ENCODE data around the gene ACAP3. TPM values are rescaled to one million over a fixed set of nuclear protein-coding genes. Genes with fewer than 3 reads are reported as not detected.

ACAP3 gene
- total RNA-seq, 1 donor from 2014 or later = 105 TPM

DNA sequence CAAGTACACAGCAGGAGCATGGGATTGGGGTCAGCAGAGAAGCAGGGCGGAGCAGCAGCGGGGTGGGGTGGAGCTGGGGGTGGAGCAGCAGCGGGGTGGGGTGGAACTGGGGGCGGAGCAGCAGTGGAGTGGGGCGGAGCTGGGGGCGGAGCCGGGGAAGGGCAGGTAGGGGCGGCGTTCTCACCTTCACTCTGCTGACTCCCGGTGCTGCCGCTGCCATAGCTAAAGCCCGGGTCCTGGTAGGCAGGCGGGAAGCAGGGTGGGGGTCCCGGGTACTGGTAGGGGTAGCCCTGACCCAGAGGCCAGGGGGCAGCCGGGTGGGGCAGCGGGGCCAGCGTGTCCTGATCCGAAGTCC is 30.0 kb upstream of the ACAP3 start:
- no peak for DNase-seq (ENCODE audit: low spot score in 2 of 2)
- Histone ChIP-seq H3K4me1 (no peaks in the 10 kb centered on the region), H3K36me3 (peaks cover 51 to 60% of the 10 kb centered on the region in 2 donors), H3K27ac (no peak overlapping the region), H3K9me3 (no peaks in the 10 kb centered on the region), H3K4me3 (no peak overlapping the region), H3K27me3 (no peaks in the 10 kb centered on the region)
- TF ChIP-seq, protein P1, sequence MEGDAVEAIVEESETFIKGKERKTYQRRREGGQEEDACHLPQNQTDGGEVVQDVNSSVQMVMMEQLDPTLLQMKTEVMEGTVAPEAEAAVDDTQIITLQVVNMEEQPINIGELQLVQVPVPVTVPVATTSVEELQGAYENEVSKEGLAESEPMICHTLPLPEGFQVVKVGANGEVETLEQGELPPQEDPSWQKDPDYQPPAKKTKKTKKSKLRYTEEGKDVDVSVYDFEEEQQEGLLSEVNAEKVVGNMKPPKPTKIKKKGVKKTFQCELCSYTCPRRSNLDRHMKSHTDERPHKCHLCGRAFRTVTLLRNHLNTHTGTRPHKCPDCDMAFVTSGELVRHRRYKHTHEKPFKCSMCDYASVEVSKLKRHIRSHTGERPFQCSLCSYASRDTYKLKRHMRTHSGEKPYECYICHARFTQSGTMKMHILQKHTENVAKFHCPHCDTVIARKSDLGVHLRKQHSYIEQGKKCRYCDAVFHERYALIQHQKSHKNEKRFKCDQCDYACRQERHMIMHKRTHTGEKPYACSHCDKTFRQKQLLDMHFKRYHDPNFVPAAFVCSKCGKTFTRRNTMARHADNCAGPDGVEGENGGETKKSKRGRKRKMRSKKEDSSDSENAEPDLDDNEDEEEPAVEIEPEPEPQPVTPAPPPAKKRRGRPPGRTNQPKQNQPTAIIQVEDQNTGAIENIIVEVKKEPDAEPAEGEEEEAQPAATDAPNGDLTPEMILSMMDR (IDR thresholded peaks at IDR 0.05) = no peak
- intact Hi-C loops (cut with DNase I) = no loop called here

DNA sequence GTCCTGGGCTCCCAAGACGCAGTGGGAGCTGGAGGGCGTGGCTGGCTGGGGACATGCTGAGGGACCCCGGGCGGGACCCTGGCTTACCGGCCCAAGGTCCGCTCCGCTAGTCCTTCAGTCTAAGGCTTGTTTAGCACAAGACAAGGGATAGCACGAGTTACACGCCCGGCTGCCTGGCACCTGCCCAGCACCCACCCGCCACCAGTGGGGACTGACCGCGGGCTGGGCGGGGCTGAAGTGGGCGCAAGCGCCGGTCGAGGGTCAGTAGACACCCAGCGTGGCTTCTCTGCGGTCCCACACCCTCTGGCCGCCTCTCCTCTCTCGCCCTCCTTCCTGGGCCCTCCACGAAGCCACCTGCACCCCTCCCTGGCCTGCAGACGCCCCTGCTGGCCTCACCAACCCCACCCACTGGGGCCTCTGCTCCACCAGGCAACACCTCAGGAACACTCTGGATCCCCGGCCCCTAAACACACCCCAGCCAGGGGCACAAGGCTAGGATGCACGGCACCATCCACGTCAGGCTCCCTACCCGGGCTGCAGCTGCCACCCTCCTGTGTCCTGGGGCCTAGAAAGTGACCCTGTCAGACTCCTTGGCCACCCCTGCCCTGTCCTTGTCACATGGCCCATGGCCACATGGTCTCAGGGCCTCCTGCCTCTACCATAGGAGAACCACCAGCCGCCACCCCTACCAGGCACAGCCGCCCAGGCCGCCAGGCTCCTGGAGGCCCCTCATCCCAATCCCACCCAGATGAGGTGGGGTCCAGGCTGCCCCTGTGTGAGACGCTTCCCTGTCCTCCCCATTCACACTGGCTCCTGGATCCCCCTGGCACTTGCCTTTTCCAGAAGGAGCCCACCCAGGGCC is 29.4 kb upstream of the ACAP3 start:
- H3K4me3 ChIP-seq = no peak overlapping the region
- no peaks in the 10 kb centered on the region for H3K9me3 ChIP-seq
- no peaks in the 10 kb centered on the region for H3K27me3 ChIP-seq
- peaks cover 49 to 60% of the 10 kb centered on the region in 2 donors for H3K36me3 ChIP-seq
- intact Hi-C loops (cut with DNase I) = no loop called here
- TF ChIP-seq, protein P1 (IDR thresholded peaks at IDR 0.05) = no peak
- no peak overlapping the region for H3K27ac ChIP-seq
- H3K4me1 ChIP-seq = no peaks in the 10 kb centered on the region
- DNase-seq (ENCODE audit: low spot score in 2 of 2) = no peak

DNA sequence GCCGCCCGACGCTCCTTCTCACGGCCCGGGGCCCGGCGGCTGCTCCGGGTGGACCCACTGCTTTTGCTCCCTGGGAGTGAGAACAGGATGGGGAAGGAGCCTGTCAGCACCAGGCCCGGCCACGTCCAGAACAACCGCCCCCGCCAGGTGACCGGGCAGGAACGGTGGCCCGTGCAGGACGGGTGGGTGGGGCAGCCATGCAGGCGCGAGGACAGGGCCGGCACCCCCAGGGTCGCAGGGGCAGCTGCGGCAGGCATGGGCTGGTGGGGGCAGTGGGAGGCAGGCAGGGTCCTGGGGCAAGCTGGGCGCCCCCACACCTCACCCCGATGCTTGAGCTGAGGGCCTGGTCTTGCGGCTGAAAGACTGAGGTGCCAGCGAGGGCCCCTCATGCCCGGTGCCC is 28.7 kb upstream of the ACAP3 start:
- Histone ChIP-seq H3K27ac (no peak overlapping the region), H3K27me3 (no peaks in the 10 kb centered on the region), H3K4me1 (no peaks in the 10 kb centered on the region), H3K4me3 (no peak overlapping the region), H3K36me3 (peaks cover 42 to 55% of the 10 kb centered on the region in 2 donors), H3K9me3 (no peaks in the 10 kb centered on the region)
- intact Hi-C loops (cut with DNase I) = no loop called here
- DNase-seq (ENCODE audit: low spot score in 2 of 2) = no peak
- TF ChIP-seq, protein P1 (IDR thresholded peaks at IDR 0.05) = no peak

DNA sequence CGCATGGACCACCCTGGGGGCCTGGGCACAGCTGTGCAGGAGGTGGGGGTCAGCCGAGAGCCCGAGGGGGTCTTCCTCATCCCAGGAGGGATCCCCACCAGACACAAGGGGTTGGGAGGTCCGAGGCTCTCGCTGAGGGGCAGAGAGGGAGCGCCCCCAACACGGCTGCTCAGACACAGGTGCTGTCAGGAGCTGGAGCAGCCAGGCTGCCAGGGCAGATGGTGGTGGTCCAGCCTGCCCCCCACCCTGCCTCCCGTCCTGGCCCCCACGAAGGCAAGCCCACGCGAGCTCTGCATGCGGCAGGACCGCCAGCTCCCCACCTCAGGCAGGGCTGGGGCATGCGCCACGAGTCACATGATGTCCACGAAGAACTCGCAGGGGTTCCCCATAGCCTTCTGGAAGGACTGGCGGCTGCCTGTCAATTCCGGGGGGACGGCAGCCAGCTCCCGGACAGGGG is 28.1 kb upstream of the ACAP3 start:
- DNase-seq (ENCODE audit: low spot score in 2 of 2) = no peak
- peaks cover 42 to 49% of the 10 kb centered on the region in 2 donors for H3K36me3 ChIP-seq

GRCh38 chr1:1335283-1335682 is 27.6 kb upstream of the ACAP3 start:
- Histone ChIP-seq H3K36me3 (peaks cover 40 to 45% of the 10 kb centered on the region in 2 donors), H3K27me3 (no peaks in the 10 kb centered on the region), H3K27ac (no peak overlapping the region), H3K9me3 (no peaks in the 10 kb centered on the region), H3K4me1 (no peaks in the 10 kb centered on the region), H3K4me3 (no peak overlapping the region)
- intact Hi-C loops (cut with DNase I) = no loop called here
- TF ChIP-seq, protein P1 (IDR thresholded peaks at IDR 0.05) = no peak
- no peak for DNase-seq (ENCODE audit: low spot score in 2 of 2)

More for the DNA sequence above, 28.1 kb upstream of the ACAP3 start:
- H3K4me1 ChIP-seq = no peaks in the 10 kb centered on the region
- intact Hi-C loops (cut with DNase I) = no loop called here
- TF ChIP-seq, protein P1 (IDR thresholded peaks at IDR 0.05) = no peak
- H3K27ac ChIP-seq = no peak overlapping the region
- H3K27me3 ChIP-seq = no peaks in the 10 kb centered on the region
- H3K4me3 ChIP-seq = no peak overlapping the region
- H3K9me3 ChIP-seq = no peaks in the 10 kb centered on the region

Data from ascending aorta (tissue), 2 donors.